Motor neuron (in vitro differentiated cells): ENCODE results near the gene DTX3. TPM values are rescaled to one million over a fixed set of nuclear protein-coding genes. Genes with fewer than 3 reads are reported as not detected.

Experiments used
- ATAC-seq, 8 experiments: fragments of 200-7000 bp; cut with Tn5 transposase; replicated peaks in 6 of 8; 2 replicates each; pipeline ENCODE4 v1.8.0; 2021; ENCODE audit warnings: mild to moderate bottlenecking in 8 of 8, moderate library complexity in 8 of 8
- H3K27ac ChIP-seq, 2 donors: fragments of 250-450 bp; sonication (Bioruptor Pico); 2 replicates each; pipeline ENCODE4 v1.9.0; 2021; ENCODE audit warnings: antibody characterized with exemption in 2 of 2, mild to moderate bottlenecking in 2 of 2, moderate library complexity in 1 of 2
- H3K4me1 ChIP-seq, 2 donors: fragments of 250-450 bp; sonication (Bioruptor Pico); replicated peaks in 1 of 2; 2 replicates each; pipeline ENCODE4 v1.6.1; 2021; ENCODE audit warnings: antibody characterized with exemption in 2 of 2, mild to moderate bottlenecking in 2 of 2, moderate library complexity in 1 of 2
- H3K4me3 ChIP-seq, 5 donors: fragments of 250-450 bp; sonication (Bioruptor Pico); 2 replicates each; pipeline ENCODE4 v1.9.0; 2021; ENCODE audit warnings: antibody characterized with exemption in 5 of 5, mild to moderate bottlenecking in 5 of 5, moderate library complexity in 4 of 5
- WGBS, 10 experiments: fragments of 450-650 bp; shearing (Covaris generic); methylation state at CpG; one replicate each; pipeline ENCODE4 v1.0.0; 2022; 5-methylcytosine and 5-hydroxymethylcytosine counted together
- in situ Hi-C, 9 experiments: fragments of 400-800 bp; cut with MboI; loops; one replicate each; pipeline ENCODE4 v1.15.0; 2021; ENCODE audit warnings: low sequenced_read_pairs in 9 of 9, low pct_unique_long_range_greater_than_20kb in 2 of 9; ENCODE audit not compliant: unreplicated experiment in 9 of 9
- total RNA-seq, 8 experiments: library from RNA; unstranded; fragments of 300-600 nt; gene quantifications; 2 replicates each; pipeline versions ENCODE4 v1.2.3 to v1.2.4, GENCODE V29; 2022

Gene DTX3
- total RNA-seq, 8 experiments from 2014 or later, result 2.8 to 79.9 (median 62.7) TPM

- 0 to 7% (median 2%) methylated on average over 1 to 13 of the region's 42 CpGs; no CpG with 5 or more reads in 6 of the 10 experiments for WGBS, 10 experiments
These were observed 16.4 kb downstream of the DTX3 start for GRCh38 chr12:57620936-57621496.

GRCh38 chr12:57621497-57622292 lies 17.1 kb downstream of the DTX3 start:
- in situ Hi-C loops, result no loop called here
- peak; percentile 88 to 96 (median 91) for ATAC-seq
- 0 to 3% (median 1%) methylated on average over 2 to 14 of the region's 49 CpGs; no CpG with 5 or more reads in 6 of the 10 experiments for WGBS, 10 experiments
- Histone ChIP-seq H3K4me3 (peak overlapping the region; percentile 14 to 38 (median 24)), H3K4me1 (peaks cover 0 to 15% of the 10 kb centered on the region in 2 donors), H3K27ac (no peak overlapping the region)

More at GRCh38 chr12:57620936-57621496, 16.4 kb downstream of the DTX3 start:
- Histone ChIP-seq H3K4me1 (peaks cover 0 to 15% of the 10 kb centered on the region in 2 donors), H3K27ac (no peak overlapping the region), H3K4me3 (peak overlapping the region in 3 of 5 donors; percentile 24 to 38 (median 32))
- in situ Hi-C loops, result no loop called here
- ATAC-seq, result peak in 7 of 8 experiments; percentile 1 to 45 (median 14)

GRCh38 chr12:57622293-57623245 lies 17.9 kb downstream of the DTX3 start:
- Histone ChIP-seq H3K4me1 (peaks cover 0 to 15% of the 10 kb centered on the region in 2 donors), H3K27ac (no peak overlapping the region), H3K4me3 (no peak overlapping the region)
- WGBS, 10 experiments, result 20 to 100% (median 92%) methylated on average over 1 to 6 of the region's 9 CpGs; no CpG with 5 or more reads in 2 of the 10 experiments
- ATAC-seq, result peak in 1 of 8 experiments; percentile 2
- in situ Hi-C loops, result no loop called here

- in situ Hi-C loops, result no loop called here
- peaks cover 0 to 15% of the 10 kb centered on the region in 2 donors for H3K4me1 ChIP-seq
- 42 to 100% (median 73%) methylated on average over 1 to 2 of the region's 2 CpGs; no CpG with 5 or more reads in 6 of the 10 experiments for WGBS, 10 experiments
- H3K4me3 ChIP-seq, result no peak overlapping the region
- H3K27ac ChIP-seq, result no peak overlapping the region
- no peak for ATAC-seq
These were observed 18.8 kb downstream of the DTX3 start for GRCh38 chr12:57623385-57623784.

- no peak overlapping the region for H3K4me3 ChIP-seq
- H3K27ac ChIP-seq, result no peak overlapping the region
- 33 to 75% methylated on average over 1 to 5 of the region's 5 CpGs; no CpG with 5 or more reads in 8 of the 10 experiments for WGBS, 10 experiments
- in situ Hi-C loops, result no loop called here
- H3K4me1 ChIP-seq, result peaks cover 0 to 15% of the 10 kb centered on the region in 2 donors
- ATAC-seq, result no peak
These were observed 19.3 kb downstream of the DTX3 start for GRCh38 chr12:57623811-57624390.

GRCh38 chr12:57624441-57625220 lies 20.0 kb downstream of the DTX3 start:
- Histone ChIP-seq H3K4me1 (peaks cover 0 to 13% of the 10 kb centered on the region in 2 donors), H3K4me3 (no peak overlapping the region), H3K27ac (no peak overlapping the region)
- no peak for ATAC-seq
- in situ Hi-C loops, result no loop called here
- WGBS, 10 experiments, result 20 to 100% (median 63%) methylated on average over 1 to 3 of the region's 8 CpGs; no CpG with 5 or more reads in 3 of the 10 experiments

GRCh38 chr12:57625261-57626032 lies 20.8 kb downstream of the DTX3 start:
- 59 to 92% (median 80%) methylated on average over 1 to 8 of the region's 12 CpGs; no CpG with 5 or more reads in 3 of the 10 experiments for WGBS, 10 experiments
- no peak for ATAC-seq
- Histone ChIP-seq H3K27ac (no peak overlapping the region), H3K4me1 (peaks cover 0 to 11% of the 10 kb centered on the region in 2 donors), H3K4me3 (no peak overlapping the region)
- in situ Hi-C loops, result no loop called here

GRCh38 chr12:57626111-57626920 lies 21.7 kb downstream of the DTX3 start:
- H3K4me3 ChIP-seq, result no peak overlapping the region
- ATAC-seq, result no peak
- H3K27ac ChIP-seq, result no peak overlapping the region
- H3K4me1 ChIP-seq, result peaks cover 8 to 14% of the 10 kb centered on the region in 2 donors
- WGBS, 10 experiments, result 40 to 100% (median 68%) methylated on average over 1 to 9 of the region's 13 CpGs; no CpG with 5 or more reads in 5 of the 10 experiments
- in situ Hi-C loops, result no loop called here

- 0 to 100% (median 41%) methylated on average over 1 to 4 of the region's 9 CpGs; no CpG with 5 or more reads in 3 of the 10 experiments for WGBS, 10 experiments
- no peak overlapping the region for H3K27ac ChIP-seq
- H3K4me3 ChIP-seq, result no peak overlapping the region
- no peak for ATAC-seq
- H3K4me1 ChIP-seq, result peaks cover 9 to 11% of the 10 kb centered on the region in 2 donors
- in situ Hi-C loops, result no loop called here
These were observed 22.4 kb downstream of the DTX3 start for GRCh38 chr12:57626921-57627445.

- 70 to 100% (median 93%) methylated on average over 1 to 4 of the region's 67 CpGs; no CpG with 5 or more reads in 7 of the 10 experiments for WGBS, 10 experiments
- ATAC-seq, result no peak
These were observed 23.1 kb downstream of the DTX3 start for GRCh38 chr12:57627501-57628279.

More at GRCh38 chr12:57627501-57628279, 23.1 kb downstream of the DTX3 start:
- no peak overlapping the region for H3K4me3 ChIP-seq
- no peak overlapping the region for H3K27ac ChIP-seq
- in situ Hi-C loops, result no loop called here
- H3K4me1 ChIP-seq, result peaks cover 9 to 10% of the 10 kb centered on the region in 2 donors
